Ovary (tissue), 3 donors: ENCODE data around the gene MAOB.

Source experiments
- CTCF ChIP-seq, 3 donors: fragments of 450-650 bp in 2 of 3; fragments of 200-600 bp in 1 of 3; IDR thresholded peaks; one replicate each; pipeline versions ENCODE4 v1.5.1 to v1.8.0; 2016 to 2022; ENCODE audit warnings: antibody characterized with exemption in 3 of 3, mild to moderate bottlenecking in 1 of 3
- EP300 ChIP-seq: sonication (generic); formaldehyde crosslinking; IDR thresholded peaks from one replicate; pipeline ENCODE4 v1.6.1; 2017; ENCODE audit warnings: antibody characterized with exemption
- POLR2A ChIP-seq: fragments of 450-650 bp; IDR thresholded peaks from one replicate; pipeline ENCODE4 v1.6.1; 2017; ENCODE audit warnings: antibody characterized with exemption, mild to moderate bottlenecking, moderate library complexity
- donor health status: DM: no; HTN: no; CAD: no.

- TF ChIP-seq CTCF (IDR thresholded peaks at IDR 0.05) (no peak), POLR2A (no peak), EP300 (no peak)
These were observed at the start of gene MAOB for GRCh38 chrX:43882294-43882681.
